Measurements from ENCODE around the gene ATP6V0A1. TPM values are rescaled to one million over a fixed set of nuclear protein-coding genes. Genes with fewer than 3 reads are reported as not detected.

Gene ATP6V0A1
- total and polyA plus RNA-seq, 2 donors (not counting 3 experiments of a cell fraction or from before 2014, with no cell fraction given), result 37.3 to 49.2 TPM

DNA sequence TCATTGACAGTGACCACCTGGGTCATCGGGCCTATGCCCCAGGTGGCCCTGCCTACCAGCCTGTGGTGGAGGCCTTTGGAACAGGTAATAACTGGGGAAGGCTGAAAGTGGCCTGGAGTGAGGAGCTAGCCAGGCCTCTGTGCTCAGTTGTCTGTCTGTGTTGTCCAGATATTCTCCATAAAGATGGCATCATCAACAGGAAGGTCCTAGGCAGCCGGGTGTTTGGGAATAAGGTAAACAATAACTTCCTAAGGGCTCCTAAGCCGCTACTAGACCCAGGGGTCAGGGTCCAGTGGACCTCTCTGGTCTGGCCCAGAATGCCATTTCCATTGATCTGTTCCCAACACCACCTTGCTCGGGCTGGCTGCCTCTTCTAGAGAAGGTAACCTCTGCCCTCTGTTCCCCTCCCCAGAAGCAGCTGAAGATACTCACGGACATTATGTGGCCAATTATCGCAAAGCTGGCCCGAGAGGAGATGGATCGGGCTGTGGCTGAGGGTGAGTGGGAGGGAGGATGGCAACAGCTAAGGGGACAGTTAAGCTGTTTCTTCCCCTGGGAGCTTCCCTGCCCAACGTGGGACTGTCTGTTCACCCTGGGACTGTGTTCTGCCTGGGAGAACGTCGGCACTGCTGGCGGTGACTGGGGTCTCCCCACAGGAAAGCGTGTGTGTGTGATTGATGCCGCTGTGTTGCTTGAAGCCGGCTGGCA lies 106.3 kb downstream of the ATP6V0A1 start:
- Histone ChIP-seq H3K36me3 (ENCODE audit: control insufficient read depth in 2 of 2, extremely low read depth in 1 of 2, insufficient read depth in 2 of 2, low read length in 2 of 2) (peaks cover 13 to 33% of the 10 kb centered on the region in 2 experiments), H3K9me3 (replicated peaks; ENCODE audit: control insufficient read depth, insufficient read depth, low read length) (no peaks in the 10 kb centered on the region), H2AFZ (ENCODE audit: low read depth, low read length) (no peak overlapping the region), H3K9me1 (replicated peaks; ENCODE audit: control insufficient read depth, extremely low read depth, insufficient read depth, low read length) (no peaks in the 10 kb centered on the region), H3K4me2 (ENCODE audit: insufficient read depth, low read length) (no peak overlapping the region), H3K4me1 (ENCODE audit: control insufficient read depth, extremely low read depth, insufficient read depth, low read length) (peaks cover 31% of the 10 kb centered on the region), H3K79me2 (ENCODE audit: control insufficient read depth, insufficient read depth, low read length) (peaks cover 35% of the 10 kb centered on the region), H4K20me1 (replicated peaks; ENCODE audit: control insufficient read depth, extremely low read depth, insufficient read depth, low read length) (no peaks in the 10 kb centered on the region), H3K4me3 (replicated peaks in 1 of 3; ENCODE audit: insufficient read depth in 1 of 3, low read depth in 1 of 3, low read length in 3 of 3) (no peak overlapping the region), H3K27me3 (ENCODE audit: control insufficient read depth in 2 of 2, insufficient read depth in 2 of 2, low read length in 2 of 2) (no peaks in the 10 kb centered on the region), H3K9ac (replicated peaks; ENCODE audit: extremely low read depth, insufficient read depth, low read length) (no peak overlapping the region), H3K27ac (ENCODE audit: insufficient read depth, low read depth, low read length) (no peak overlapping the region)
- dilution Hi-C loops (cut with MboI; ENCODE audit: extremely low pct_ligation_motif_present, low sequenced_read_pairs), result no loop called here
- ChIA-PET CTCF (interaction anchor here (2.1 to 5.4 kb wide), 2 partner anchors 13 kb away, joined by 9 to 38 read pairs; partner anchors contain the start of gene PSMC3IP), POLR2A (no interaction called here)
- FAIRE-seq (no peak), DNase-seq (ENCODE audit: low read depth, low spot score) (no peak)
- no TSS peak for BruUV-seq (replicated peaks)
- TF ChIP-seq FOS (IDR thresholded peaks at IDR 0.05; ENCODE audit: borderline replicate concordance, insufficient read depth, low read length), result no peak
- no peak for TF ChIP-seq MYC (IDR thresholded peaks at IDR 0.05; ENCODE audit: low read depth, low read length)
- TF ChIP-seq, protein P1, sequence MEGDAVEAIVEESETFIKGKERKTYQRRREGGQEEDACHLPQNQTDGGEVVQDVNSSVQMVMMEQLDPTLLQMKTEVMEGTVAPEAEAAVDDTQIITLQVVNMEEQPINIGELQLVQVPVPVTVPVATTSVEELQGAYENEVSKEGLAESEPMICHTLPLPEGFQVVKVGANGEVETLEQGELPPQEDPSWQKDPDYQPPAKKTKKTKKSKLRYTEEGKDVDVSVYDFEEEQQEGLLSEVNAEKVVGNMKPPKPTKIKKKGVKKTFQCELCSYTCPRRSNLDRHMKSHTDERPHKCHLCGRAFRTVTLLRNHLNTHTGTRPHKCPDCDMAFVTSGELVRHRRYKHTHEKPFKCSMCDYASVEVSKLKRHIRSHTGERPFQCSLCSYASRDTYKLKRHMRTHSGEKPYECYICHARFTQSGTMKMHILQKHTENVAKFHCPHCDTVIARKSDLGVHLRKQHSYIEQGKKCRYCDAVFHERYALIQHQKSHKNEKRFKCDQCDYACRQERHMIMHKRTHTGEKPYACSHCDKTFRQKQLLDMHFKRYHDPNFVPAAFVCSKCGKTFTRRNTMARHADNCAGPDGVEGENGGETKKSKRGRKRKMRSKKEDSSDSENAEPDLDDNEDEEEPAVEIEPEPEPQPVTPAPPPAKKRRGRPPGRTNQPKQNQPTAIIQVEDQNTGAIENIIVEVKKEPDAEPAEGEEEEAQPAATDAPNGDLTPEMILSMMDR (IDR thresholded peaks at IDR 0.05; ENCODE audit: extremely low read depth in 1 of 2, insufficient read depth in 1 of 2, low read depth in 1 of 2, low read length in 2 of 2), result no peak
- no peak for TF ChIP-seq POLR2A (IDR thresholded peaks at IDR 0.05; ENCODE audit: low read depth, low read length)
- intact Hi-C loops (cut with micrococcal nuclease), result no loop called here

Measured in endothelial cell of umbilical vein (primary cell).